K562 treated with DMSO at 1 percent for 48 hours (cell line): Measurements from ENCODE around the gene PTN. TPM values are rescaled to one million over a fixed set of nuclear protein-coding genes. Genes with fewer than 3 reads are reported as not detected.

Source experiments
- total RNA-seq: library from RNA; unstranded; fragments of 300-600 nt; gene quantifications from 2 replicates; pipeline ENCODE4 v1.2.3, GENCODE V29; 2022; ENCODE audit warnings: low replicate concordance; ENCODE audit errors: extremely low read depth

The PTN gene
- not detected in 2 replicates for total RNA-seq

GRCh38 chr7:137343281-137343841 lies at the start of gene PTN:
PTN (minus strand) TSS chr7:137343733; CDS start chr7:137254973, 88,760 bp downstream.

